ENCODE data around the gene KIRREL2. TPM values are rescaled to one million over a fixed set of nuclear protein-coding genes. Genes with fewer than 3 reads are reported as not detected.
"Not testable (repeated sequence)": the region's sequence is repeated elsewhere in the genome, so short reads cannot be mapped to it uniquely, and the experiment has no call there.

Gene KIRREL2
- total and polyA plus RNA-seq, 2 experiments from 2014 or later = 3.2 to 3.5 TPM

- no peak for TF ChIP-seq CTCF (IDR thresholded peaks at IDR 0.05; ENCODE audit: low read depth, low read length)
- H3K4me3 ChIP-seq = peak overlapping the region; percentile 45
Measured at GRCh38 chr19:35868823-35869326, 12.2 kb downstream of the KIRREL2 start.

GRCh38 chr19:35869327-35870123, 12.8 kb downstream of the KIRREL2 start:
- Histone ChIP-seq H3K9me3 (ENCODE audit: low read depth) (no peaks in the 10 kb centered on the region), H3K4me1 (ENCODE audit: low read depth) (no peaks in the 10 kb centered on the region), H3K36me3 (no peaks in the 10 kb centered on the region), H3K4me3 (peak overlapping the region; percentile 45), H3K27me3 (no peaks in the 10 kb centered on the region), H3K27ac (no peak overlapping the region)
- no peak for TF ChIP-seq CTCF (IDR thresholded peaks at IDR 0.05; ENCODE audit: low read depth, low read length)
- peak; percentile 73 to 94 for DNase-seq (ENCODE audit: low read depth in 1 of 2, low spot score in 1 of 2)

More at GRCh38 chr19:35868823-35869326, 12.2 kb downstream of the KIRREL2 start:
- no peaks in the 10 kb centered on the region for H3K9me3 ChIP-seq (ENCODE audit: low read depth)
- H3K4me1 ChIP-seq (ENCODE audit: low read depth) = no peaks in the 10 kb centered on the region
- no peaks in the 10 kb centered on the region for H3K36me3 ChIP-seq
- no peak overlapping the region for H3K27ac ChIP-seq
- H3K27me3 ChIP-seq = no peaks in the 10 kb centered on the region
- no peak for DNase-seq (ENCODE audit: low read depth in 1 of 2, low spot score in 1 of 2)

- H3K27ac ChIP-seq; H3K9me3 ChIP-seq (ENCODE audit: low read depth); H3K4me1 ChIP-seq (ENCODE audit: low read depth); H3K27me3 ChIP-seq; H3K36me3 ChIP-seq: not testable (repeated sequence)
- H3K4me3 ChIP-seq = peak overlapping the region; percentile 45
- DNase-seq (ENCODE audit: low read depth in 1 of 2, low spot score in 1 of 2) = peak in 1 of 2 donors; percentile 25
Measured at GRCh38 chr19:35870124-35870736, 13.5 kb downstream of the KIRREL2 start.

GRCh38 chr19:35870798-35871197, 14.1 kb downstream of the KIRREL2 start:
- TF ChIP-seq CTCF (IDR thresholded peaks at IDR 0.05; ENCODE audit: low read depth, low read length) = no peak
- Histone ChIP-seq H3K36me3 (no peaks in the 10 kb centered on the region), H3K27me3 (no peaks in the 10 kb centered on the region), H3K9me3 (ENCODE audit: low read depth) (no peaks in the 10 kb centered on the region), H3K27ac (no peak overlapping the region), H3K4me3 (no peak overlapping the region), H3K4me1 (ENCODE audit: low read depth) (no peaks in the 10 kb centered on the region)
- DNase-seq (ENCODE audit: low read depth in 1 of 2, low spot score in 1 of 2) = no peak

GRCh38 chr19:35871611-35872010, 14.9 kb downstream of the KIRREL2 start:
- Histone ChIP-seq H3K27ac (no peak overlapping the region), H3K9me3 (ENCODE audit: low read depth) (no peaks in the 10 kb centered on the region), H3K4me3 (no peak overlapping the region), H3K4me1 (ENCODE audit: low read depth) (no peaks in the 10 kb centered on the region), H3K36me3 (no peaks in the 10 kb centered on the region), H3K27me3 (no peaks in the 10 kb centered on the region)
- DNase-seq (ENCODE audit: low read depth in 1 of 2, low spot score in 1 of 2) = no peak
- no peak for TF ChIP-seq CTCF (IDR thresholded peaks at IDR 0.05; ENCODE audit: low read depth, low read length)

- H3K27me3 ChIP-seq = no peaks in the 10 kb centered on the region
- H3K36me3 ChIP-seq = no peaks in the 10 kb centered on the region
- H3K4me3 ChIP-seq = no peak overlapping the region
- H3K27ac ChIP-seq = no peak overlapping the region
- no peak for DNase-seq (ENCODE audit: low read depth in 1 of 2, low spot score in 1 of 2)
- TF ChIP-seq CTCF (IDR thresholded peaks at IDR 0.05; ENCODE audit: low read depth, low read length) = no peak
- H3K9me3 ChIP-seq (ENCODE audit: low read depth) = no peaks in the 10 kb centered on the region
- H3K4me1 ChIP-seq (ENCODE audit: low read depth) = no peaks in the 10 kb centered on the region
Measured at GRCh38 chr19:35872180-35872579, 15.5 kb downstream of the KIRREL2 start.

Measured in cardiac muscle cell (in vitro differentiated cells and primary cell).